ENCODE measurements around the gene MMP15. TPM values are rescaled to one million over a fixed set of nuclear protein-coding genes. Genes with fewer than 3 reads are reported as not detected.

MMP15 gene
- total RNA-seq, 4 donors from 2014 or later: 36.5 to 105 (median 80.5) TPM

GRCh38 chr16:58010886-58011285 is 14.7 kb upstream of the MMP15 start:
- no peaks in the 10 kb centered on the region for H3K9me3 ChIP-seq
- H3K4me3 ChIP-seq (replicated peaks in 1 of 3): no peak overlapping the region
- peaks cover 19 to 22% of the 10 kb centered on the region in 2 donors for H3K36me3 ChIP-seq
- TF ChIP-seq, protein P1, sequence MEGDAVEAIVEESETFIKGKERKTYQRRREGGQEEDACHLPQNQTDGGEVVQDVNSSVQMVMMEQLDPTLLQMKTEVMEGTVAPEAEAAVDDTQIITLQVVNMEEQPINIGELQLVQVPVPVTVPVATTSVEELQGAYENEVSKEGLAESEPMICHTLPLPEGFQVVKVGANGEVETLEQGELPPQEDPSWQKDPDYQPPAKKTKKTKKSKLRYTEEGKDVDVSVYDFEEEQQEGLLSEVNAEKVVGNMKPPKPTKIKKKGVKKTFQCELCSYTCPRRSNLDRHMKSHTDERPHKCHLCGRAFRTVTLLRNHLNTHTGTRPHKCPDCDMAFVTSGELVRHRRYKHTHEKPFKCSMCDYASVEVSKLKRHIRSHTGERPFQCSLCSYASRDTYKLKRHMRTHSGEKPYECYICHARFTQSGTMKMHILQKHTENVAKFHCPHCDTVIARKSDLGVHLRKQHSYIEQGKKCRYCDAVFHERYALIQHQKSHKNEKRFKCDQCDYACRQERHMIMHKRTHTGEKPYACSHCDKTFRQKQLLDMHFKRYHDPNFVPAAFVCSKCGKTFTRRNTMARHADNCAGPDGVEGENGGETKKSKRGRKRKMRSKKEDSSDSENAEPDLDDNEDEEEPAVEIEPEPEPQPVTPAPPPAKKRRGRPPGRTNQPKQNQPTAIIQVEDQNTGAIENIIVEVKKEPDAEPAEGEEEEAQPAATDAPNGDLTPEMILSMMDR (IDR thresholded peaks at IDR 0.05): no peak
- no peak for TF ChIP-seq POLR2A (IDR thresholded peaks at IDR 0.05)
- H3K27ac ChIP-seq: no peak overlapping the region
- H3K4me1 ChIP-seq: no peaks in the 10 kb centered on the region
- WGBS, 2 donors: 68 to 87% methylated on average over 3 of the region's 3 CpGs
- no peaks in the 10 kb centered on the region for H3K27me3 ChIP-seq
- intact Hi-C loops (cut with DNase I): loop anchor here (10.0 kb wide), 1 partner anchor 426 kb away; no protein-coding TSS in a partner anchor
- DNase-seq: no peak

DNA sequence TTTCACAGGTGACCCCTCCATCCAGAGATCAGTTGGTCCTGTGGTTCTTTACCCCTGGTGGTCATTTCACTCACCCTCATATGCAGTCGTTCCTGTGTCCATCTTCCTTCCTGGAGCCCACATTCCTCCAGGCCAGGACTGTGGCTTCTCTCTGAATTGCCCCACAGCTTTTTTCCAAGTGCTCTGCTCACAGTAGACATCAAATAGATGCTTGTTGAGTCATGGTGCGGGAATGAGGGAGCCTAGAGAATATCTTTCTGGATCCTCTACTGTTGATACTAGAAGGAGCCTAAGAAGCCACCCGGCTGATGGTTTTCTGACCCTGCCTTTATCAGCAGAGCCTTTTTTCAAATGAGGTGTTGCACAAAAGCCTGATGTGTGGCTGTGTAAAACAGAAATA is 13.9 kb upstream of the MMP15 start:
- Histone ChIP-seq H3K27ac (no peak overlapping the region), H3K9me3 (no peaks in the 10 kb centered on the region), H3K36me3 (peaks cover 19 to 22% of the 10 kb centered on the region in 2 donors), H3K27me3 (no peaks in the 10 kb centered on the region), H3K4me1 (no peaks in the 10 kb centered on the region), H3K4me3 (replicated peaks in 1 of 3) (no peak overlapping the region)
- no peak for TF ChIP-seq POLR2A (IDR thresholded peaks at IDR 0.05)
- TF ChIP-seq, protein P1 (IDR thresholded peaks at IDR 0.05): no peak
- no peak for DNase-seq
- intact Hi-C loops (cut with DNase I): loop anchor here (10.0 kb wide), 1 partner anchor 427 kb away; no protein-coding TSS in a partner anchor
- WGBS, 2 donors: 87% methylated on average over 3 of the region's 3 CpGs

DNA sequence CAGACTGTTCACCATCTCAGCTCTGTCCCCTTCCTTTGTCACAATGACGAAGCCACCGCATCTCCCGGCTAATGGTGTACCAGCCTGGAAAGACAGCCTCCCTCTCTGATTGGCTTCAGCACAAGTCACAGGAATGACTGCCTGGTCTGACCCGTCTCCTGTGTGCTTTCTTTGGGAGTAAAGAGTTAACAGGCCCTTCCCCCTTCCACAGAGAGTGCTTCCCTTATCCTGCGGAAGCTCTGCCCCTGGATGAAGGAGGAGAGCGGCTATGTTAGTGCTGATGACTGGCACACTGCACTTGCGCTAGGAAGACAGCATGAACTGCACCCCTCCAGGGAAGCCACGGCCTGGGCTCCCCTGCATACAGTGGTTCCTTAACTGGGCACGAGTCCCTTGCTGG is 13.1 kb upstream of the MMP15 start:
- Histone ChIP-seq H3K4me3 (replicated peaks in 1 of 3) (no peak overlapping the region), H3K27ac (no peak overlapping the region), H3K9me3 (no peaks in the 10 kb centered on the region), H3K27me3 (no peaks in the 10 kb centered on the region), H3K36me3 (peaks cover 19 to 22% of the 10 kb centered on the region in 2 donors), H3K4me1 (no peaks in the 10 kb centered on the region)
- intact Hi-C loops (cut with DNase I): loop anchor here (10.0 kb wide), 1 partner anchor 428 kb away; no protein-coding TSS in a partner anchor
- TF ChIP-seq, protein P1 (IDR thresholded peaks at IDR 0.05): no peak
- TF ChIP-seq POLR2A (IDR thresholded peaks at IDR 0.05): no peak
- no peak for DNase-seq
- WGBS, 2 donors: 86 to 87% methylated on average over 9 of the region's 9 CpGs

DNA sequence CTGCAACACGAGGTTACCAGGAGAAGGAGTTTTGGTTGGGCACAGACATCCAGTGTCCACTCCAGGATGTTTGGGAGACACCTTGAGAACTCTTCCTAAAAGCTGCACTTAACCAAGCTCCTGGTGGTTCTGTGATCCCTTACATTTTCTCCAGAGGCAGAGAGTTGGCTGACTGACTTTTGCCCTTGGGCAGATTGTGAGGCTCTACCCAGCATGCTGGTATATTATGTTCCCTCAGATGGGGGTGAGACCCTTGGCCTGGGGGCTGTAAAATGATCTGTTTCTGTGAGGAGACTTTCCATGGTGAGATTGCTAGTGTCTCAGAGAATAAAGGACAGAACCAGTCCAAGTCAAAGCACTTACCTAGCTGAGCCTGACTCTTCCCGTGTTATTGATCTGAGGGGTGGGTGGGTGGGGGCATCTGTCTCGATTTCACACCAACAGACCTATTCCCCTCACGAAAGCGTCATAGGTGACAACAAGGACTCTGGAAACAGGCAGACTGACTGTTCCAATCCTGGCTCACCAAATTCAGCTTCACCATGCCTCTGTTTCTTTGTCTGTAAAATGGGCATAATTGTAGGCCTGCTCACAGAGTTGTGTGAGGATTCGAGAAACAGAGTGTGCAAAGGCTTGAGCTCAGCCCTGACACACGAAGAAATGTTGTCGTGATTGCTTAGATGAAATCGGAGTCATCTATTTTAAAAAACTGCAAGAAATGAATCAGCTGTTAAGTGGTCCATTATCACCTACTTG is 12.2 kb upstream of the MMP15 start:
- WGBS, 2 donors: 84 to 98% methylated on average over 8 to 9 of the region's 9 CpGs
- Histone ChIP-seq H3K27me3 (no peaks in the 10 kb centered on the region), H3K4me3 (replicated peaks in 1 of 3) (no peak overlapping the region), H3K4me1 (no peaks in the 10 kb centered on the region), H3K27ac (no peak overlapping the region), H3K36me3 (peaks cover 19 to 22% of the 10 kb centered on the region in 2 donors), H3K9me3 (no peaks in the 10 kb centered on the region)
- intact Hi-C loops (cut with DNase I): loop anchor here (10.0 kb wide), 1 partner anchor 429 kb away; no protein-coding TSS in a partner anchor
- TF ChIP-seq, protein P1 (IDR thresholded peaks at IDR 0.05): no peak
- TF ChIP-seq POLR2A (IDR thresholded peaks at IDR 0.05): no peak
- no peak for DNase-seq

DNA sequence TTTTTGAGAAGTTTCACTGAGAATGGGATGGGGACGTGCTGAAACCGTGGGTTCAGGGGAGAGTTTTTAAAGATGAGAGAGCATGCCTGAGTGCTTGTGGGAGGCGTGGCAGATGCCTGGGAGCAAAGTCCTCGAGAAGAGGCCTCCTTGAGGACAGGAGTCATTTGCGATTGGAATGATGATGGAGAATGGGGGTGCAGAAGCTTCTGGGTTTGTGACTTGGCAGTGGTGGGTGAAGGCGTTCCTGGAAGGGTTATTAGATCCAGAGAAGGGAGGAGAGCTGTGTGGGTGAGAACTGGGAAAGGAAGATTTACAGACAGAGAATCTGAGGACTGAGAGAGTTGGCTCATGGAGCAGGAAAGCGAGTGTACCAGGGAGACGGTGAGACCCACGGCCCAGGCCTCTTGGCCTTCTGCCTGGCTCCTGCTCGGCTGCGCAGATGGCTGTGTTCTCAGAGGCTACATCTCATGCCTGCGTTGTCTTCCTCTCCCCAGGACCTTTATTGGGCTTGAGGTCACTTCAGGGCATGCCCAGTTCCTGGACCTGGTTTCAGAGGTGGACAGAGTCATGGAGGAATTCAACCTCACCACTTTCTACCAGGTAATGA is 8.6 kb upstream of the MMP15 start:
- H3K9me3 ChIP-seq: no peaks in the 10 kb centered on the region
- H3K4me1 ChIP-seq: peaks cover 0 to 1% of the 10 kb centered on the region in 2 donors
- no peak for TF ChIP-seq POLR2A (IDR thresholded peaks at IDR 0.05)
- TF ChIP-seq, protein P1 (IDR thresholded peaks at IDR 0.05): no peak
- WGBS, 2 donors: 57 to 59% methylated on average over 12 of the region's 12 CpGs
- no peaks in the 10 kb centered on the region for H3K27me3 ChIP-seq
- H3K27ac ChIP-seq: no peak overlapping the region
- DNase-seq: no peak
- intact Hi-C loops (cut with DNase I): loop anchor here (5.0 to 10.0 kb wide), 2 partner anchors 180 to 432 kb away; partner anchors contain the start of gene CSNK2A2
- H3K4me3 ChIP-seq (replicated peaks in 1 of 3): no peak overlapping the region
- H3K36me3 ChIP-seq: peaks cover 6 to 10% of the 10 kb centered on the region in 2 donors
